ENCODE data around the gene POC1B.

GRCh38 chr12:89414851-89415250 lies 111.0 kb downstream of the POC1B start:
- no peak for TF ChIP-seq CTCF (IDR thresholded peaks at IDR 0.05; ENCODE audit: extremely low read depth in 1 of 2, insufficient read depth in 1 of 2, low read depth in 1 of 2, low read length in 2 of 2)
- TF ChIP-seq EZH2 (IDR thresholded peaks at IDR 0.05; ENCODE audit: borderline replicate concordance, low read depth, low read length, severe bottlenecking): no peak
- no peak for TF ChIP-seq POLR2A (IDR thresholded peaks at IDR 0.05; ENCODE audit: low read depth, low read length)
- no peak for TF ChIP-seq GATA2 (IDR thresholded peaks at IDR 0.05; ENCODE audit: insufficient read depth, insufficient read length, low read depth, low read length)
- no peak for TF ChIP-seq MYC (IDR thresholded peaks at IDR 0.05; ENCODE audit: low read depth, low read length)
- TF ChIP-seq POLR2AphosphoS5 (IDR thresholded peaks at IDR 0.05; ENCODE audit: insufficient read depth, low read depth, low read length): no peak
- no peak for TF ChIP-seq MAX (IDR thresholded peaks at IDR 0.05; ENCODE audit: insufficient read depth, insufficient read length)
- no peak for TF ChIP-seq FOS (IDR thresholded peaks at IDR 0.05; ENCODE audit: borderline replicate concordance, insufficient read depth, low read length)
- no peak for TF ChIP-seq JUN (IDR thresholded peaks at IDR 0.05; ENCODE audit: borderline replicate concordance, insufficient read depth, insufficient read length, low read depth)

Data from endothelial cell of umbilical vein (primary cell).